GM12878 (cell line): ENCODE measurements around the gene EXOC8. TPM values are rescaled to one million over a fixed set of nuclear protein-coding genes. Genes with fewer than 3 reads are reported as not detected.

Source experiments
- BHLHE40 ChIP-seq, 2 experiments: fragments of 450-650 bp in 1 of 2; IDR thresholded peaks; 2 replicates each; pipeline ENCODE4 v1.6.1; 2011 to 2017; ENCODE audit warnings: low read depth in 2 of 2, borderline replicate concordance in 1 of 2, improper control_type of control experiment in 1 of 2, low read length in 1 of 2, mild to moderate bottlenecking in 1 of 2
- CBFB ChIP-seq: IDR thresholded peaks from 2 replicates; pipeline ENCODE4 v1.6.1; 2016; ENCODE audit warnings: antibody characterized with exemption, low read depth
- ELK1 ChIP-seq: IDR thresholded peaks from 2 replicates; pipeline ENCODE4 v1.6.1; 2012; ENCODE audit warnings: low read depth, low read length, improper control_type of control experiment
- HDAC2 ChIP-seq: fragments of 200-600 bp; sonication (generic); IDR thresholded peaks from 2 replicates; pipeline ENCODE4 v1.6.1; 2017
- IRF4 ChIP-seq: IDR thresholded peaks from 2 replicates; pipeline ENCODE4 v1.6.1; 2011; ENCODE audit warnings: low read depth, low read length
- JUND ChIP-seq: IDR thresholded peaks from 2 replicates; pipeline ENCODE4 v1.6.1; 2012; ENCODE audit warnings: low read depth, mild to moderate bottlenecking, low read length, improper control_type of control experiment, moderate library complexity
- NRF1 ChIP-seq: conservative IDR thresholded peaks from 2 replicates; pipeline ENCODE4 v1.6.1; 2011; ENCODE audit warnings: mild to moderate bottlenecking, low read depth, low read length, improper control_type of control experiment
- ZBED1 ChIP-seq: IDR thresholded peaks from 2 replicates; pipeline ENCODE4 v1.6.1; 2016; ENCODE audit warnings: borderline replicate concordance
- ZNF217 ChIP-seq: fragments of 450-650 bp; IDR thresholded peaks from 2 replicates; pipeline ENCODE4 v1.6.1; 2017; ENCODE audit warnings: antibody characterized with exemption, mild to moderate bottlenecking
- ZNF687 ChIP-seq: fragments of 450-650 bp; IDR thresholded peaks from 2 replicates; pipeline ENCODE4 v1.6.1; 2017; ENCODE audit warnings: mild to moderate bottlenecking, moderate library complexity
- polyA plus RNA-seq, 11 experiments: library from polyadenylated mRNA; depleted of rRNA in 4 of 11; unstranded in 6 of 11; stranded (reverse) in 5 of 11; fragments of >200 nt; fragmentation: Nextera tagmentation in 4 of 11; fragmentation: Illumina TruSeq in 1 of 11; extraction: Ambion mirVana in 4 of 11; extraction: Trizol in 1 of 11; gene quantifications; 1 replicate in 1 of 11; 2 replicates in 10 of 11; pipeline versions ENCODE4 v1.2.1 to v1.2.3, GENCODE V29; 2011 to 2016; ENCODE audit warnings: inconsistent platforms in 2 of 11, missing spikeins in 2 of 11, low read depth in 1 of 11
- total RNA-seq, 4 experiments: library from RNA; depleted of rRNA in 3 of 4; stranded (reverse); fragments of >200 nt in 3 of 4; fragmentation: Illumina TruSeq in 1 of 4; extraction: Trizol in 1 of 4; gene quantifications; 2 replicates each; pipeline versions ENCODE4 v1.2.1 to v1.2.3, GENCODE V29; 2013 to 2021
- TF ChIP-seq, protein P1 (sequence below): IDR thresholded peaks from 2 replicates; pipeline ENCODE4 v1.6.1; 2011; ENCODE audit warnings: borderline replicate concordance, low read depth, mild to moderate bottlenecking, moderate library complexity, low read length; ENCODE audit not compliant: insufficient read depth, poor library complexity, severe bottlenecking

The EXOC8 gene
- total and polyA plus RNA-seq, 10 of the 15 experiments (the other 5 are each of a cell fraction or from before 2014, with no cell fraction given) = 2.0 to 11.3 (median 6.3) TPM

- TF ChIP-seq ZNF687 (no peak), JUND (no peak), HDAC2 (no peak), ZNF217 (no peak), IRF4 (no peak), BHLHE40 (IDR thresholded peaks at IDR 0.05; ENCODE audit: borderline replicate concordance in 1 of 2, low read depth in 2 of 2, low read length in 1 of 2) (no peak), ELK1 (no peak), NRF1 (no peak), CBFB (no peak), ZBED1 (no peak)
- TF ChIP-seq, protein P1, sequence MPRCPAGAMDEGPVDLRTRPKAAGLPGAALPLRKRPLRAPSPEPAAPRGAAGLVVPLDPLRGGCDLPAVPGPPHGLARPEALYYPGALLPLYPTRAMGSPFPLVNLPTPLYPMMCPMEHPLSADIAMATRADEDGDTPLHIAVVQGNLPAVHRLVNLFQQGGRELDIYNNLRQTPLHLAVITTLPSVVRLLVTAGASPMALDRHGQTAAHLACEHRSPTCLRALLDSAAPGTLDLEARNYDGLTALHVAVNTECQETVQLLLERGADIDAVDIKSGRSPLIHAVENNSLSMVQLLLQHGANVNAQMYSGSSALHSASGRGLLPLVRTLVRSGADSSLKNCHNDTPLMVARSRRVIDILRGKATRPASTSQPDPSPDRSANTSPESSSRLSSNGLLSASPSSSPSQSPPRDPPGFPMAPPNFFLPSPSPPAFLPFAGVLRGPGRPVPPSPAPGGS = no peak
These were observed 18.6 kb downstream of the EXOC8 start (continued) for GRCh38 chr1:231319080-231319479.
